OCI-LY7 (cell line): Measurements from ENCODE around the gene DNAH6. TPM values are rescaled to one million over a fixed set of nuclear protein-coding genes. Genes with fewer than 3 reads are reported as not detected.

Experiments
- BruUV-seq: library from RNA; stranded (reverse); fragments of 400-500 nt; replicated peaks from 2 replicates; lab custom pipeline; 2021; lab: Mats Ljungman, UMichigan
- CTCF ChIA-PET: fragments of 300-600 bp; sonication (Branson Sonifier 250); formaldehyde crosslinking; loops from one replicate; lab custom pipeline; 2022; ENCODE audit warnings: antibody characterized with exemption; ENCODE audit not compliant: unreplicated experiment; lab: Charles Lee
- POLR2A ChIA-PET: fragments of 300-600 bp; sonication (Branson Sonifier 250); formaldehyde crosslinking; loops from one replicate; lab custom pipeline; 2022; ENCODE audit warnings: antibody characterized with exemption; lab: Charles Lee
- DNase-seq: peaks from one replicate; pipeline ENCODE4 v3.0.0-alpha.2; 2015; ENCODE audit warnings: low spot score
- H2AFZ ChIP-seq: fragments of 200-600 bp; sonication (generic), shearing (Covaris generic); 2 replicates; pipeline ENCODE4 v1.6.1; 2014; ENCODE audit warnings: mild to moderate bottlenecking, antibody characterized with exemption, low read length, moderate library complexity
- H3K27ac ChIP-seq: fragments of 200-600 bp; sonication (generic); 2 replicates; pipeline ENCODE4 v1.5.1; 2014; ENCODE audit warnings: mixed run types, low read depth, mild to moderate bottlenecking, moderate library complexity, low read length, inconsistent platforms; ENCODE audit not compliant: poor library complexity, severe bottlenecking
- H3K36me3 ChIP-seq: fragments of 200-600 bp; sonication (generic); 2 replicates; pipeline ENCODE4 v1.6.1; 2014; ENCODE audit warnings: mild to moderate bottlenecking, antibody characterized with exemption, low read length, moderate library complexity, mixed read lengths; ENCODE audit not compliant: insufficient read depth
- H3K4me1 ChIP-seq: fragments of 200-600 bp; sonication (generic); 2 replicates; pipeline ENCODE4 v1.5.1; 2014; ENCODE audit warnings: mild to moderate bottlenecking, low read length; ENCODE audit not compliant: insufficient read depth, poor library complexity, severe bottlenecking
- H3K4me2 ChIP-seq: fragments of 200-600 bp; sonication (generic); 2 replicates; pipeline ENCODE4 v1.6.1; 2014; ENCODE audit warnings: mild to moderate bottlenecking, low read length
- H3K4me3 ChIP-seq: fragments of 200-600 bp; sonication (generic); 2 replicates; pipeline ENCODE4 v1.5.1; 2014; ENCODE audit warnings: mild to moderate bottlenecking, low read depth, low read length; ENCODE audit not compliant: poor library complexity, severe bottlenecking
- H3K79me2 ChIP-seq: fragments of 200-600 bp; sonication (generic); 2 replicates; pipeline ENCODE4 v1.6.1; 2016; ENCODE audit warnings: low read depth, mild to moderate bottlenecking, low read length, moderate library complexity, mixed read lengths; ENCODE audit not compliant: insufficient read depth
- H3K9me2 ChIP-seq: fragments of 200-600 bp; sonication (generic); 2 replicates; pipeline ENCODE4 v1.6.1; 2016; ENCODE audit warnings: mild to moderate bottlenecking, low read length, mixed read lengths; ENCODE audit not compliant: insufficient read depth
- H3K9me3 ChIP-seq: fragments of 200-600 bp; sonication (generic); 2 replicates; pipeline ENCODE4 v1.6.1; 2014; ENCODE audit warnings: mild to moderate bottlenecking, mixed run types, low read length, mixed read lengths
- H4K20me1 ChIP-seq: fragments of 200-600 bp; sonication (generic); 2 replicates; pipeline ENCODE4 v1.6.1; 2014; ENCODE audit warnings: mild to moderate bottlenecking, antibody characterized with exemption, low read length, moderate library complexity, mixed read lengths; ENCODE audit not compliant: insufficient read depth
- EZH2phosphoT487 ChIP-seq: fragments of 200-600 bp; sonication (generic); IDR thresholded peaks from 2 replicates; pipeline ENCODE4 v1.6.1; 2018; ENCODE audit warnings: low read depth, borderline replicate concordance, mild to moderate bottlenecking, mixed run types, antibody characterized with exemption, low read length, moderate library complexity, mixed read lengths
- intact Hi-C: fragments of 100-400 bp; cut with micrococcal nuclease; formaldehyde crosslinking; loops from one replicate; pipeline ENCODE4 v1.10.0; 2022; ENCODE audit not compliant: unreplicated experiment
- total RNA-seq, 2 experiments: library from RNA; depleted of rRNA in 1 of 2; stranded (reverse); fragments of >200 nt in 1 of 2; shearing (Covaris generic) in 1 of 2; gene quantifications; 2 replicates each; pipeline ENCODE4 v1.2.3, GENCODE V29; 2014 to 2022
- TF ChIP-seq, protein P1 (sequence below): fragments of 200-600 bp; sonication (generic); conservative IDR thresholded peaks from 2 replicates; pipeline ENCODE4 v1.5.1; 2014; ENCODE audit warnings: mild to moderate bottlenecking, antibody characterized with exemption, low read length, moderate library complexity, mixed read lengths

DNAH6 gene
- total RNA-seq, 2 experiments from 2014 or later = 0.63 to 1.6 TPM

DNA sequence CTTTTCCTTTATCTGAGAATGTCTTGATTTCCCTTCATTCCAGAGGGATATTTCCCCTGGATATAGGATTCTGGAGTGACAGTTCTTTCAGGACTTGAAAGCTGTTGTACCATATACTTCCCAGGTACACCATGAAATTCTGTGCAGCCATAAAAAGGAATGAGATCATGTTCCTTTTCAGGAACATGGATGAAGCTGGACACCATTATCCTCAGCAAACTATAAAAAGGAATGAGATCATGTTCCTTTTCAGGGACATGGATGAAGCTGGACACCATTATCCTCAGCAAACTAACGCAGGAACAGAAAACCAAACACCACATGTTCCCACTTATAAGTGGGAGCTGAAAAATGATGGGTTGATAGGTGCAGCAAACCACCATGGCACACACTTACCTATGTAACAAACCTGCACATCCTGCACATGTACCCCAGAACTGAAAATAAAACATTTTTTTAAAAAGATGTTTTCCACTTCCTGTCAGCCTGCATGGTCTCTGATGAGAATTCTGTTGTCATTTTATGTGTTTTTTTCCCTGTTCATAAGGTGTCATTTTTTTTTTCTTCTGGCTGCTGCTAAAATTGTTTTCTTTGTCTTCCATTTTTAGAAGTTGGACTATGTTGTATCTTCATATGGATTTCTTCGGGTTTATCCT is 133.3 kb downstream of the DNAH6 start:
- Histone ChIP-seq H3K27ac (no peak overlapping the region), H3K79me2 (no peaks in the 10 kb centered on the region), H3K4me2 (no peak overlapping the region), H4K20me1 (no peaks in the 10 kb centered on the region; the same call in 1 of the 2 replicates), H2AFZ (no peak overlapping the region), H3K4me1 (no peaks in the 10 kb centered on the region), H3K9me3 (no peaks in the 10 kb centered on the region), H3K9me2 (no peaks in the 10 kb centered on the region), H3K36me3 (no peaks in the 10 kb centered on the region), H3K4me3 (no peak overlapping the region)
- TF ChIP-seq, protein P1, sequence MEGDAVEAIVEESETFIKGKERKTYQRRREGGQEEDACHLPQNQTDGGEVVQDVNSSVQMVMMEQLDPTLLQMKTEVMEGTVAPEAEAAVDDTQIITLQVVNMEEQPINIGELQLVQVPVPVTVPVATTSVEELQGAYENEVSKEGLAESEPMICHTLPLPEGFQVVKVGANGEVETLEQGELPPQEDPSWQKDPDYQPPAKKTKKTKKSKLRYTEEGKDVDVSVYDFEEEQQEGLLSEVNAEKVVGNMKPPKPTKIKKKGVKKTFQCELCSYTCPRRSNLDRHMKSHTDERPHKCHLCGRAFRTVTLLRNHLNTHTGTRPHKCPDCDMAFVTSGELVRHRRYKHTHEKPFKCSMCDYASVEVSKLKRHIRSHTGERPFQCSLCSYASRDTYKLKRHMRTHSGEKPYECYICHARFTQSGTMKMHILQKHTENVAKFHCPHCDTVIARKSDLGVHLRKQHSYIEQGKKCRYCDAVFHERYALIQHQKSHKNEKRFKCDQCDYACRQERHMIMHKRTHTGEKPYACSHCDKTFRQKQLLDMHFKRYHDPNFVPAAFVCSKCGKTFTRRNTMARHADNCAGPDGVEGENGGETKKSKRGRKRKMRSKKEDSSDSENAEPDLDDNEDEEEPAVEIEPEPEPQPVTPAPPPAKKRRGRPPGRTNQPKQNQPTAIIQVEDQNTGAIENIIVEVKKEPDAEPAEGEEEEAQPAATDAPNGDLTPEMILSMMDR = no peak
- no peak for TF ChIP-seq EZH2phosphoT487
- intact Hi-C loops = no loop called here
- no peak for DNase-seq
- no TSS peak for BruUV-seq
- CTCF ChIA-PET = no interaction called here
- POLR2A ChIA-PET = interaction anchor here (0.7 to 1.3 kb wide), 4 partner anchors 8 to 337 kb away, joined by 3 to 5 read pairs (median 3); no protein-coding TSS in a partner anchor

DNA sequence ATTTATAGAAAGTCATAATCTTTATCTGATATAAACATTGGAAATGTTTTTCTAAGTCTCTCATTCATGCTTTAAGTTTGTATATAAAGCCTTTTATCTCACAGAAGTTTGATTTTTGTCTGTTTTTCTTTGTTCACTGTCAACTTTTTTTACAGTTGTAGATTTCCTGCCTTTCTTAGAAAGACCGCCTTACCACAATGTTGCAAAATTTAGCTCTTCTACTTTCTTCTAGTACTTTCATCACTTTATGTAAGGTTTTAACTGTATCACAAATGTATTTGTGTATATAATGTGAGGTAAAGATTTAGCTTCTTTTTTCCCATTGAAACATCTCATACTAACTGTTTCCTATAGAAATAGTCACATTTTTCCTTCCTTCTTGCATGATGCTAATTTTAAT is 136.1 kb downstream of the DNAH6 start:
- no peaks in the 10 kb centered on the region for H3K79me2 ChIP-seq
- no peak for TF ChIP-seq EZH2phosphoT487
- TF ChIP-seq, protein P1 = no peak
- intact Hi-C loops = no loop called here
- H3K9me3 ChIP-seq = no peaks in the 10 kb centered on the region
- no peaks in the 10 kb centered on the region for H3K9me2 ChIP-seq
- no peak overlapping the region for H3K4me2 ChIP-seq
- no TSS peak for BruUV-seq
- POLR2A ChIA-PET = interaction anchor here (0.5 to 1.5 kb wide), 4 partner anchors 23 to 408 kb away, joined by 3 to 5 read pairs (median 4); no protein-coding TSS in a partner anchor
- no peaks in the 10 kb centered on the region for H3K36me3 ChIP-seq
- no peak overlapping the region for H3K27ac ChIP-seq
- H2AFZ ChIP-seq = no peak overlapping the region
- H3K4me1 ChIP-seq = no peaks in the 10 kb centered on the region
- H4K20me1 ChIP-seq = no peaks in the 10 kb centered on the region; the same call in 1 of the 2 replicates
- CTCF ChIA-PET = no interaction called here
- H3K4me3 ChIP-seq = no peak overlapping the region
- DNase-seq = no peak

DNA sequence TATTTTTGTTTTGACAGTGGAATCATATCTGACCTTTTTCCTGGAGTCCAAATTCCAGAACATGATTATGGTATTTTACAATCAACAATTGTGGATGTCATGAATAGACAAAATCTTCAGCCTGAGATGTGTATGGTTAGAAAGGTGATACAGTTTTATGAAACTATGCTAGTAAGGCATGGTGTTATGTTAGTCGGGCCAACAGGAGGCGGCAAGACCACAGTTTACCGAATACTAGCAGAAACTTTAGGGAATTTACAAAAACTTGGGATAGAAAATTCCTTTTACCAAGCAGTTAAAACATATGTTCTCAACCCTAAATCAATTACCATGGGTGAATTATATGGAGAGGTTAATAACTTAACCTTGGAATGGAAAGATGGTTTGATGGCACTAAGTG is 137.0 kb downstream of the DNAH6 start:
- no peaks in the 10 kb centered on the region for H3K9me3 ChIP-seq
- no peaks in the 10 kb centered on the region for H3K79me2 ChIP-seq
- intact Hi-C loops = no loop called here
- no peaks in the 10 kb centered on the region for H3K9me2 ChIP-seq
- no peak overlapping the region for H3K4me2 ChIP-seq
- no peaks in the 10 kb centered on the region for H3K4me1 ChIP-seq
- no peak for DNase-seq
- ChIA-PET CTCF (no interaction called here), POLR2A (interaction anchor here (0.8 kb wide), 1 partner anchor 149 kb away, joined by 3 read pairs; no protein-coding TSS in a partner anchor)
- no peak overlapping the region for H3K4me3 ChIP-seq
- no TSS peak for BruUV-seq
- H2AFZ ChIP-seq = no peak overlapping the region
- TF ChIP-seq, protein P1 = no peak
- no peak for TF ChIP-seq EZH2phosphoT487
- no peaks in the 10 kb centered on the region for H3K36me3 ChIP-seq
- H3K27ac ChIP-seq = no peak overlapping the region
- H4K20me1 ChIP-seq = no peaks in the 10 kb centered on the region
